ENCODE data around the gene MRGPRE.

The MRGPRE gene

GRCh38 chr11:3191586-3192324 is 40.5 kb downstream of the MRGPRE start:
- Histone ChIP-seq H3K36me3 (no peaks in the 10 kb centered on the region), H3K4me1 (ENCODE audit: control insufficient read depth in 1 of 2, insufficient read depth in 1 of 2, low read depth in 1 of 2, low read length in 1 of 2) (no peaks in the 10 kb centered on the region), H3K27ac (no peak overlapping the region), H3K9me3 (no peaks in the 10 kb centered on the region), H3K4me3 (ENCODE audit: low read depth in 1 of 2, low read length in 1 of 2) (no peak overlapping the region), H3K27me3 (peaks cover 11% of the 10 kb centered on the region)
- no peak for TF ChIP-seq CTCF (IDR thresholded peaks at IDR 0.05)

DNA sequence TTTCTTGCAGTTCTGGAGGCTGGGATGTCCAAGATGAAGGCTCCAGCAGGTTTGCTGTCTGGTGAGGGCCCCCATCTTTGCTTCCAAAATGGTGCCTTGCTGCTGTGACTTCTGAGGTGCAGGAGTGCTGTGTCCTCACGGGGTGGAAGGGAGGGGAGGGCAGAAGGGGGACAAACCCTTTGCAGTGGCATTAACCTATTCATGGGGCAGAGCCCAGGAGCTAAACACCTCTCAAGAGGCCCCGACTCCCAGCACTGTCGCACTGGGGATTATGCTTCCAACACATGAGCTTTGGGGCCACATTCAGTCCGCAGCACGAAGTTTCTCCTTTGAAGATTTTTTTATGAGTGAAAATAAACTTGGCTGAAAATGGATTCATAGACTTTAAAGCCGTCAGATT is 41.6 kb downstream of the MRGPRE start:
- no peaks in the 10 kb centered on the region for H3K36me3 ChIP-seq
- H3K27me3 ChIP-seq = peaks cover 11% of the 10 kb centered on the region
- no peak overlapping the region for H3K27ac ChIP-seq
- no peaks in the 10 kb centered on the region for H3K4me1 ChIP-seq (ENCODE audit: control insufficient read depth in 1 of 2, insufficient read depth in 1 of 2, low read depth in 1 of 2, low read length in 1 of 2)
- H3K9me3 ChIP-seq = no peaks in the 10 kb centered on the region
- no peak for TF ChIP-seq CTCF (IDR thresholded peaks at IDR 0.05)
- H3K4me3 ChIP-seq (ENCODE audit: low read depth in 1 of 2, low read length in 1 of 2) = no peak overlapping the region

GRCh38 chr11:3189886-3190583 is 42.2 kb downstream of the MRGPRE start:
- Histone ChIP-seq H3K27ac (no peak overlapping the region), H3K36me3 (no peaks in the 10 kb centered on the region), H3K27me3 (peaks cover 11% of the 10 kb centered on the region), H3K9me3 (no peaks in the 10 kb centered on the region), H3K4me3 (ENCODE audit: low read depth in 1 of 2, low read length in 1 of 2) (no peak overlapping the region), H3K4me1 (ENCODE audit: control insufficient read depth in 1 of 2, insufficient read depth in 1 of 2, low read depth in 1 of 2, low read length in 1 of 2) (no peaks in the 10 kb centered on the region)
- TF ChIP-seq CTCF (IDR thresholded peaks at IDR 0.05) = no peak

- Histone ChIP-seq H3K4me1 (ENCODE audit: control insufficient read depth in 1 of 2, insufficient read depth in 1 of 2, low read depth in 1 of 2, low read length in 1 of 2) (no peaks in the 10 kb centered on the region), H3K27me3 (peaks cover 10% of the 10 kb centered on the region), H3K36me3 (no peaks in the 10 kb centered on the region), H3K27ac (no peak overlapping the region), H3K4me3 (ENCODE audit: low read depth in 1 of 2, low read length in 1 of 2) (no peak overlapping the region), H3K9me3 (no peaks in the 10 kb centered on the region)
- no peak for TF ChIP-seq CTCF (IDR thresholded peaks at IDR 0.05)
Observed at GRCh38 chr11:3189196-3189843, 42.9 kb downstream of the MRGPRE start.

DNA sequence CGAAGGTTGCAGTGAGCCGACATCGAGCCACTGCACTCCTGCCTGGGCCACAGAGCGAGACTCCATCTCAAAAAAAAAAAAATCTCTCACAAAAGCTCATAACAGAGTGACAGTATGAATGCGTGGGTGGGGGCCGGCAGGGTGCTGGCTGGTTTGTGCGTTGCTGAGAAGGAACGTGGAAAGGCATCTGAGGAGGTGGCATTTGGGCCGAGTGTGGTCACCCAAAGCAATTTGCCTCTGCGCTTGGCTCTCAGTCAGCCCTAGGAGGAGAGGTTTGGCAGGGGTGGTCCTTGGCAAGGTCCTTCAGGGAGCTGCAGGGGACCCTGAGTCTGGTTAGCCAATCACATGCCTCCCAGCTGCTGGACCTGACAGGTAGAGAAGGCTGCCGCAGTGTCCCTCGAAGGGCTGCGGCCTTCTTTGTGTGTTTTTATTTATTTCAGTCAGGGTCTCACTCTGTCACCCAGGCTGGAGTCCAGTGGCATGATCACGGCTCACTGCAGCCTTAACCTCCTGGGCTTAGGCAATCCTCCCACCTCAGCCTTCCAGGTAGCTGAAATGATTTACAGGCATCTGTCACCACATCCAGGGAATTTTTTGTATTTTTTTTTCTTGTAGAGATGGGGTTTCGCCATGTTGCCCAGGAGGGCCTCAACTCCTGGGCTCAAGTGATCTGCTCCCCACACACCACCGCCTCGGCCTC is 43.6 kb downstream of the MRGPRE start:
- Histone ChIP-seq H3K4me1 (ENCODE audit: control insufficient read depth in 1 of 2, insufficient read depth in 1 of 2, low read depth in 1 of 2, low read length in 1 of 2) (no peaks in the 10 kb centered on the region), H3K4me3 (ENCODE audit: low read depth in 1 of 2, low read length in 1 of 2) (no peak overlapping the region), H3K27ac (no peak overlapping the region), H3K9me3 (no peaks in the 10 kb centered on the region), H3K27me3 (peaks cover 3% of the 10 kb centered on the region), H3K36me3 (no peaks in the 10 kb centered on the region)
- TF ChIP-seq CTCF (IDR thresholded peaks at IDR 0.05) = no peak
